ENCODE data around the gene UNC5B.

DNA sequence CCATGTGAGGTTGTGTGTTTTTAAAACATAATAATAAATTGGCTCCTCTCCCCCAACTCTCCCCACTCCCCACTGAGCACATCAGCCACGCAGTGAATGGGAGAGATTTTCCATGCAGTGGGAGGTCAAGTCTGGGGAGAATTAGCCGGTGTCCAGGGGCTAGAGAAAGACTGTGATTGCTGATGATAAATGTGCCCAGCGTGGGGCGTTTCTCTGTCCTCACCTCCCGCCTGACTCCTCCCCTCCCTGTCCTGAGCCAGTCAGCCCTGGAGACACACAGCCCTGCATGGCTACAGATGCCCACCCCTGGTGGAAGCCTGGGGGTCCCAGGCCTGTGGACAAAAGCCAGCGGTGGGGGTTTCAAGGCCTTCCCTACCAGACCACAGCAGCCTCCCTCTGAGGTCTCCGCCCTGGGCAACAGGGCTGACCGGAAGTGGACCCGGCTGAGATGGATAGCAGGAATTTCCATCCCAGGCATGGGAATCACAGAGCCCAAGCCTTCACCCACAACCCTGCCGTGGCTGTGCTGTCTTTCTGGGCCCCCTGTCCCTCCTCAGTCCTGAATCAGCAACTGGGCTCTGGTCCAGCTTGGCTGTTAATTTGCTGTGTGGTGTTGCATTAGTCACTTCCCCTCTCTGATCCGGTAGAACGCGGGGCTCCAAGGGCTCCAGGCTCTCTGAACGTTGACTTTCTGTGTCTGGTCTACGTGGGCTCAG lies 59.8 kb downstream of the UNC5B start:
- TF ChIP-seq, protein P1, sequence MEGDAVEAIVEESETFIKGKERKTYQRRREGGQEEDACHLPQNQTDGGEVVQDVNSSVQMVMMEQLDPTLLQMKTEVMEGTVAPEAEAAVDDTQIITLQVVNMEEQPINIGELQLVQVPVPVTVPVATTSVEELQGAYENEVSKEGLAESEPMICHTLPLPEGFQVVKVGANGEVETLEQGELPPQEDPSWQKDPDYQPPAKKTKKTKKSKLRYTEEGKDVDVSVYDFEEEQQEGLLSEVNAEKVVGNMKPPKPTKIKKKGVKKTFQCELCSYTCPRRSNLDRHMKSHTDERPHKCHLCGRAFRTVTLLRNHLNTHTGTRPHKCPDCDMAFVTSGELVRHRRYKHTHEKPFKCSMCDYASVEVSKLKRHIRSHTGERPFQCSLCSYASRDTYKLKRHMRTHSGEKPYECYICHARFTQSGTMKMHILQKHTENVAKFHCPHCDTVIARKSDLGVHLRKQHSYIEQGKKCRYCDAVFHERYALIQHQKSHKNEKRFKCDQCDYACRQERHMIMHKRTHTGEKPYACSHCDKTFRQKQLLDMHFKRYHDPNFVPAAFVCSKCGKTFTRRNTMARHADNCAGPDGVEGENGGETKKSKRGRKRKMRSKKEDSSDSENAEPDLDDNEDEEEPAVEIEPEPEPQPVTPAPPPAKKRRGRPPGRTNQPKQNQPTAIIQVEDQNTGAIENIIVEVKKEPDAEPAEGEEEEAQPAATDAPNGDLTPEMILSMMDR (IDR thresholded peaks at IDR 0.05): no peak
- TF ChIP-seq EP300 (IDR thresholded peaks at IDR 0.05) (no peak), POLR2AphosphoS5 (IDR thresholded peaks at IDR 0.05) (no peak), POLR2A (IDR thresholded peaks at IDR 0.05) (no peak)

Measured in gastroesophageal sphincter (tissue), 3 donors.